Uterus (tissue), 4 donors: Measurements from ENCODE around the gene TMEM252. TPM values are rescaled to one million over a fixed set of nuclear protein-coding genes. Genes with fewer than 3 reads are reported as not detected.

ENCODE experiments used
- DNase-seq, 2 donors: peaks; one replicate each; pipeline ENCODE4 v3.0.0-alpha.2; 2019 to 2020
- H3K27ac ChIP-seq, 2 donors: fragments of 200-600 bp; sonication (generic); 1 replicate in 1 of 2; 2 replicates in 1 of 2; pipeline ENCODE4 v1.5.1; 2016 to 2018
- H3K27me3 ChIP-seq, 2 donors: fragments of 200-600 bp; sonication (generic); one replicate each; pipeline ENCODE4 v1.5.1; 2018 to 2019; ENCODE audit warnings: control low read depth in 1 of 2
- H3K36me3 ChIP-seq, 2 donors: fragments of 200-600 bp; sonication (generic); one replicate each; pipeline ENCODE4 v1.5.1; 2019; ENCODE audit warnings: control low read depth in 1 of 2
- H3K4me1 ChIP-seq, 2 donors: fragments of 200-600 bp; sonication (generic); one replicate each; pipeline ENCODE4 v1.5.1; 2018 to 2019; ENCODE audit warnings: control low read depth in 1 of 2
- H3K4me3 ChIP-seq, 2 donors: fragments of 200-600 bp; sonication (generic); 1 replicate in 1 of 2; 2 replicates in 1 of 2; pipeline ENCODE4 v1.5.1; 2018 to 2019; ENCODE audit warnings: mild to moderate bottlenecking in 1 of 2
- H3K9me3 ChIP-seq, 2 donors: fragments of 200-600 bp; sonication (generic); one replicate each; pipeline ENCODE4 v1.5.1; 2019; ENCODE audit warnings: control low read depth in 1 of 2
- POLR2A ChIP-seq, 2 donors: fragments of 450-650 bp; IDR thresholded peaks; one replicate each; pipeline ENCODE4 v1.6.1; 2016; ENCODE audit warnings: antibody characterized with exemption in 2 of 2, mild to moderate bottlenecking in 1 of 2, moderate library complexity in 1 of 2
- intact Hi-C: fragments of 100-400 bp; cut with DNase I; formaldehyde crosslinking; loops from one replicate; pipeline ENCODE4 v1.15.1; 2023; ENCODE audit warnings: low total_unique reads
- total RNA-seq, 4 donors: library from RNA; depleted of rRNA in 3 of 4; stranded (reverse); fragments of >200 nt in 3 of 4; gene quantifications; one replicate each; pipeline versions ENCODE4 v1.1.0 to v1.2.4, GENCODE V29; 2014 to 2023
- TF ChIP-seq, protein P1 (sequence below), 4 experiments: fragments of 200-600 bp in 2 of 4; fragments of 450-650 bp in 2 of 4; sonication (generic) in 2 of 4; IDR thresholded peaks; one replicate each; pipeline ENCODE4 v1.5.1; 2016 to 2019; ENCODE audit warnings: antibody characterized with exemption in 4 of 4, mild to moderate bottlenecking in 2 of 4, moderate library complexity in 1 of 4
- donor health status: DM: yes; HTN: yes; CAD: no.

Gene TMEM252
- total RNA-seq, 4 donors from 2014 or later: 0.69 TPM; not detected in 3

DNA sequence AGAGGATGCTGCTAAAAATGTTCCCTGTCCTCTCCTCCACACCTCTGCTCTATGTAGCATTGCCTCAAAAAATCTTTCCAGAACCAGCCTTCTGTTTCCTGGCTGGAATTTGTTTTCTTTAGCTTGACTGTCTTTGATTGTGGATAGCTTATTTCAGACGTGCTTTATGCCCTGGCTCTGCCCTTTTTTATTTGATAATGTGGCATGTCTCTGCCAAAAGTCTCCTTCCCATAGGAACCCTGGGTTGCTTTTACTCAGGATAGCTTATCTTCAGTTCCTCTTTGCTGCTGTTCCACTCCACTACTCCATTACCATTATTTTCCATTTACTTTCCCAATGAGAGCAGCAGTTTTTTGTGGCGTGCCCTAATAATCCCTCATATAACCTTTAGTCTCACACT lies 885 bp upstream of the TMEM252 start:
- Histone ChIP-seq H3K27ac (peak overlapping the region; percentile 54 to 72), H3K4me3 (no peak overlapping the region), H3K9me3 (no peaks in the 10 kb centered on the region), H3K36me3 (no peaks in the 10 kb centered on the region), H3K27me3 (no peaks in the 10 kb centered on the region), H3K4me1 (peaks cover 0 to 6% of the 10 kb centered on the region in 2 donors)
- TF ChIP-seq POLR2A (IDR thresholded peaks at IDR 0.05): no peak
- TF ChIP-seq, protein P1, sequence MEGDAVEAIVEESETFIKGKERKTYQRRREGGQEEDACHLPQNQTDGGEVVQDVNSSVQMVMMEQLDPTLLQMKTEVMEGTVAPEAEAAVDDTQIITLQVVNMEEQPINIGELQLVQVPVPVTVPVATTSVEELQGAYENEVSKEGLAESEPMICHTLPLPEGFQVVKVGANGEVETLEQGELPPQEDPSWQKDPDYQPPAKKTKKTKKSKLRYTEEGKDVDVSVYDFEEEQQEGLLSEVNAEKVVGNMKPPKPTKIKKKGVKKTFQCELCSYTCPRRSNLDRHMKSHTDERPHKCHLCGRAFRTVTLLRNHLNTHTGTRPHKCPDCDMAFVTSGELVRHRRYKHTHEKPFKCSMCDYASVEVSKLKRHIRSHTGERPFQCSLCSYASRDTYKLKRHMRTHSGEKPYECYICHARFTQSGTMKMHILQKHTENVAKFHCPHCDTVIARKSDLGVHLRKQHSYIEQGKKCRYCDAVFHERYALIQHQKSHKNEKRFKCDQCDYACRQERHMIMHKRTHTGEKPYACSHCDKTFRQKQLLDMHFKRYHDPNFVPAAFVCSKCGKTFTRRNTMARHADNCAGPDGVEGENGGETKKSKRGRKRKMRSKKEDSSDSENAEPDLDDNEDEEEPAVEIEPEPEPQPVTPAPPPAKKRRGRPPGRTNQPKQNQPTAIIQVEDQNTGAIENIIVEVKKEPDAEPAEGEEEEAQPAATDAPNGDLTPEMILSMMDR (IDR thresholded peaks at IDR 0.05): no peak
- DNase-seq: no peak
- intact Hi-C loops: no loop called here

DNA sequence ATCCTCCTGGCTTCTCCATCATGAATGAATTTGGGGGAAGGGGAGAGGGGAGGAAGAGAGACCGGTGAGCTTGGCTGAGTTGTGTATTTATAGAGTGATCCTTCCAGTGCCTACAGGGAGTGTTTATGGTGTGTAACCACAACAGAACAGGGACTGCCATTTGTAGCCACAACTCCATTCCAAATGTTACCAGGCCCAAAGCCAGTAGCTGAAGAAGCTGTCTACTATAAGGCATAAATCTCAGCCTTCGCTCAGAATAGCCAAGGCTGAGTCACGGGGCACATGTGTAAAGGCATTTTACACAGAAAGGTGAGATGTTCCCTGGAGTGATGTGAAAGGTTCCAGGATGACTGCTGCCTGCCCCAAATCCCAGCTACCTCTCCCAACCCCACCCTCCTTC lies 2.5 kb downstream of the TMEM252 start:
- no peaks in the 10 kb centered on the region for H3K9me3 ChIP-seq
- H3K4me1 ChIP-seq: peaks cover 0 to 6% of the 10 kb centered on the region in 2 donors
- DNase-seq: peak; percentile 55 to 75
- no peaks in the 10 kb centered on the region for H3K36me3 ChIP-seq
- H3K4me3 ChIP-seq: no peak overlapping the region
- no peaks in the 10 kb centered on the region for H3K27me3 ChIP-seq
- intact Hi-C loops: no loop called here
- TF ChIP-seq, protein P1 (IDR thresholded peaks at IDR 0.05): no peak
- no peak for TF ChIP-seq POLR2A (IDR thresholded peaks at IDR 0.05)
- H3K27ac ChIP-seq: peak overlapping the region; percentile 64 to 82

DNA sequence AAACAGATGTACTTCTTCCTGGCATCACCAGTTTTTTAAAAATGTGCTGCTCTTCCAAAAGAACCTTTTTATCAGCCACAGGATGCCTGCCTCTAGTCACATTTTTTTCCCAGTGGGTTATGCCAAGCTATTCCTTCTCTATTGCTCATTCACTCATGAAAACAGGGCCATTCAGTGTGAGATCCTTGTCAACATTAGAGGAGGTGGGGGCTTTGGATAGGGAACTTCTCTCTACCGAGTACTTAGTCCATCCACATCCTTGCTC lies 3.1 kb downstream of the TMEM252 start:
- Histone ChIP-seq H3K27ac (peak overlapping the region; percentile 64 to 82), H3K36me3 (no peaks in the 10 kb centered on the region), H3K4me1 (peaks cover 0 to 6% of the 10 kb centered on the region in 2 donors), H3K9me3 (no peaks in the 10 kb centered on the region), H3K27me3 (no peaks in the 10 kb centered on the region), H3K4me3 (no peak overlapping the region)
- intact Hi-C loops: no loop called here
- DNase-seq: no peak
- TF ChIP-seq, protein P1 (IDR thresholded peaks at IDR 0.05): no peak
- TF ChIP-seq POLR2A (IDR thresholded peaks at IDR 0.05): no peak

DNA sequence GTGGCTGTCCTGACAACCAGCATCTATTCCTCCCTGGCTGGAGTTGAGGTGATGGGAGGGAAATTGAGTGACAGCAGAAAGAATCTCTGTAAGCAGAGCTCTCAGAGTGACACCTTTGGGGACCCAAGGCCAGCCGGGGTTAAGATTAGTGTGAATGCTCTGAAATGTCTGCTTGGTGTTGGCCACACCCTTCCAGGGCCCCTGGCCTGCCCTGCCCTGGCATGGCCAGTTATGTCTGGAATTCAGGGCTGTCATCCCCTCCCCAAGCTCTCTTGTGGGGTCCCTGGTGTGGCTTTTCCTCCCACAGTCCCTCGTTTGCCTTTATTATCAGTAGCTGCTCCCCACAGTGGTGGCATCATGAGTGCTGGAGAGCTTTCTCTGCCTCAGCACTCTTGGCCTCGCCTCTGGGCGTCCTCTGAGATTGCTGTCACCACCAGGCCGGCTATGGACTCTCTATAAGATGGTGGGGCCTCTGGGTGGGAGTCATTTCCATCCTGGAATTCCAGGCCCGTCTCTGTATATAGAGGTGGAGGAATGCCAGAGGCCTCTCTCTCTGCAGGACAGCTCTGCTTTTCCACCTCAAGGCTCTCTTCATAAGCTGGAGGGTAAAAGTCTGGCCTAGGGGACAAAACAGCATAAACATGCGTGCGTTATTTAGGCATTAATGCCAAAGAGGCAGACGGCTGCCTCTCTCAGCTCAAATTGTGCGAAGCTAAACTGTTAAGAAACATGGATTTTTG lies 3.6 kb downstream of the TMEM252 start:
- H3K27ac ChIP-seq: peak overlapping the region; percentile 64 to 82
- H3K4me1 ChIP-seq: peaks cover 0 to 6% of the 10 kb centered on the region in 2 donors

DNA sequence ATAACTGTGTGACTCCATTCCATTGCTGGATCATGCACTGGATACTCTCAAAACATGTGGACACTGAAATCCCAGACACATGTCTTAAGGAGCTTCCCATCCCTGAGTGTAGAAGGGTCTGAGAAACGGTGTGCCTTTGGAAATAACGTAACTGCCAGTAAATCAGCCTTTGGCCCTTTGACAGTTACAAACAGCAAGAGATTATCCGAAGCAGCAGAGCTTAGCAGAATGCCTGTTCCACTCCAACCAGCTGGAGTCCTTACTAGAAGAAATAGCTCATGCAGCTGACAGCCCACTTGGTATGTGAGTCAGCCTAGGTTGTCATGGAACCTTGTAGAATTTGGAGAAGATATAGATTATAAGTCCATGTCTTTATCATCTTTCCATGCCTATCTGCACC lies 7.0 kb downstream of the TMEM252 start:
- H3K9me3 ChIP-seq: no peaks in the 10 kb centered on the region
- H3K27me3 ChIP-seq: no peaks in the 10 kb centered on the region
- DNase-seq: no peak
- peak overlapping the region in 1 of 2 donors; percentile 10 for H3K27ac ChIP-seq
- peaks cover 0 to 6% of the 10 kb centered on the region in 2 donors for H3K4me1 ChIP-seq
- intact Hi-C loops: no loop called here
- H3K4me3 ChIP-seq: no peak overlapping the region
- no peak for TF ChIP-seq POLR2A (IDR thresholded peaks at IDR 0.05)
- TF ChIP-seq, protein P1 (IDR thresholded peaks at IDR 0.05): no peak
- no peaks in the 10 kb centered on the region for H3K36me3 ChIP-seq

More for the DNA sequence above, 3.6 kb downstream of the TMEM252 start:
- Histone ChIP-seq H3K4me3 (no peak overlapping the region), H3K36me3 (no peaks in the 10 kb centered on the region), H3K27me3 (no peaks in the 10 kb centered on the region), H3K9me3 (no peaks in the 10 kb centered on the region)
- no peak for TF ChIP-seq POLR2A (IDR thresholded peaks at IDR 0.05)
- TF ChIP-seq, protein P1 (IDR thresholded peaks at IDR 0.05): no peak
- intact Hi-C loops: no loop called here
- DNase-seq: no peak
